AG04449 (cell line): ENCODE measurements around the gene SLC36A2.

Source experiments
- CTCF ChIA-PET: fragments of 350-600 bp; formaldehyde crosslinking; extraction: SDS; loops from one replicate; lab custom pipeline; 2021; ENCODE audit warnings: antibody characterized with exemption; lab: Yijun Ruan, JAX
- POLR2A ChIA-PET: fragments of 400-600, 350-600 bp; formaldehyde crosslinking; extraction: SDS; loops from one replicate; lab custom pipeline; 2020; ENCODE audit warnings: antibody characterized with exemption, inconsistent platforms; lab: Yijun Ruan, JAX
- DNase-seq: peaks from one replicate; pipeline ENCODE4 v3.0.0-alpha.2; 2010; ENCODE audit warnings: low read depth, low spot score
- H3K4me3 ChIP-seq: 2 replicates; pipeline ENCODE4 v1.5.1; 2011; ENCODE audit warnings: low read depth, mild to moderate bottlenecking, control low read depth, low read length
- TF ChIP-seq, protein P1 (sequence below): IDR thresholded peaks from one replicate; pipeline ENCODE4 v1.5.1; 2011; ENCODE audit warnings: mild to moderate bottlenecking, moderate library complexity, low read length, control low read depth, inconsistent platforms; ENCODE audit not compliant: insufficient read depth; ENCODE audit errors: missing control alignments

SLC36A2 gene

DNA sequence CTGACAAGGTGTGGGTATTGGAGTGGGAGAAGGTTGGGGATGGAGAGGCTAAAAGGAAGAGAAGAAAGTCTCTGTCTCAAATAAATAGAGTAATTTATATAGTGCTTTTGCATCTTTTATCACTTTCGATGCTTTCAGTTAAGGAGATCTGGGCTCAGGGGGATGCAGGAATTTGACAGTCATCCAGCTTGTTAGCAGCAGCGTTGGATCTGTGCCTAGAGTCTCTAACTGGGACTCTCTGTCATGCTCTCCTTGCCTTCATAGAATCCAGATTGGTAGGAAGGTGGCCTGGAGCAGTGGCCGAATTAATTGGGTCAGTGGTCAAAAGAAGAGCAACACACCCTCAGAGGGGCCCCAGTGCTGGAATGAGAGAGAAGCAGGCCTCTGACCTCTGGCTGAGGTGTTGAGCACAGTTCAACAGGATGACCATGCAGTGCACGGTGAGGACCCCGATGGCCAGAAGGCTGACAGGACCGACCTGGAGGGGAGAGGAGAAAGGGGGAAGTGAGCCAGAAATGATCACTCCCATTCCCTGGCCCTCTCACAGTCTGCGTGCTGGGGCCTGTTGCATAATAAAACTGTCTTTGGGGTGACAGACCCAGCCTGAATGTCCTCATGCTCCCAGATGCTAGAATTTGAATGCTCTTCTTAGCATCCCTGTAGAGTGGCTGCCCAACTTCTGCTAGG lies 51.4 kb downstream of the SLC36A2 start:
- TF ChIP-seq, protein P1, sequence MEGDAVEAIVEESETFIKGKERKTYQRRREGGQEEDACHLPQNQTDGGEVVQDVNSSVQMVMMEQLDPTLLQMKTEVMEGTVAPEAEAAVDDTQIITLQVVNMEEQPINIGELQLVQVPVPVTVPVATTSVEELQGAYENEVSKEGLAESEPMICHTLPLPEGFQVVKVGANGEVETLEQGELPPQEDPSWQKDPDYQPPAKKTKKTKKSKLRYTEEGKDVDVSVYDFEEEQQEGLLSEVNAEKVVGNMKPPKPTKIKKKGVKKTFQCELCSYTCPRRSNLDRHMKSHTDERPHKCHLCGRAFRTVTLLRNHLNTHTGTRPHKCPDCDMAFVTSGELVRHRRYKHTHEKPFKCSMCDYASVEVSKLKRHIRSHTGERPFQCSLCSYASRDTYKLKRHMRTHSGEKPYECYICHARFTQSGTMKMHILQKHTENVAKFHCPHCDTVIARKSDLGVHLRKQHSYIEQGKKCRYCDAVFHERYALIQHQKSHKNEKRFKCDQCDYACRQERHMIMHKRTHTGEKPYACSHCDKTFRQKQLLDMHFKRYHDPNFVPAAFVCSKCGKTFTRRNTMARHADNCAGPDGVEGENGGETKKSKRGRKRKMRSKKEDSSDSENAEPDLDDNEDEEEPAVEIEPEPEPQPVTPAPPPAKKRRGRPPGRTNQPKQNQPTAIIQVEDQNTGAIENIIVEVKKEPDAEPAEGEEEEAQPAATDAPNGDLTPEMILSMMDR: no peak
- no peak overlapping the region for H3K4me3 ChIP-seq
- ChIA-PET POLR2A (no interaction called here), CTCF (interaction anchor here (1.1 kb wide), 1 partner anchor 20 kb away, joined by 3 read pairs; no protein-coding TSS in a partner anchor)
- no peak for DNase-seq

GRCh38 chr5:151295138-151295537 lies 52.2 kb downstream of the SLC36A2 start:
- TF ChIP-seq, protein P1: no peak
- CTCF ChIA-PET: interaction anchor here (1.1 kb wide), 1 partner anchor 21 kb away, joined by 3 read pairs; no protein-coding TSS in a partner anchor
- DNase-seq: no peak
- POLR2A ChIA-PET: no interaction called here
- no peak overlapping the region for H3K4me3 ChIP-seq

DNA sequence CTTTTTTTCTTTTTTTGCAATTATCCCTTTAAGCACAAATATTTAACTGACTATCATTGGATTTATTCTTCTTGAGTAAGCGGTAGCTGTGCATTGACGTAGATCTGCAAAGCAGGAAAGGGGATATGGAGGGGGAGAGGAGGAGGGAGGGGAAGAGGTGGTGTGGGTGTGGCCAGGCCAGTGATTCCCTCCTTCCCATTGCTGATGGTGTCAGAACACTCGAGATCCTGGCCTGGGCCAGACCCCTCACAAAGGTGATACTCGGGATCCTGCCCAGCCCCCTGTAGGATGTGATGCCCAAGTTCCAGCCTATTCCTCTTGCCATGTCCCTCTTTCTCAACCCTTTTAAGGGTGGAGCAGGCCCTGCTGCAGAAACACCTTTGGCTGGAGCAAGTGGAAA lies 53.7 kb downstream of the SLC36A2 start:
- TF ChIP-seq, protein P1: no peak
- POLR2A ChIA-PET: no interaction called here
- DNase-seq: no peak
- CTCF ChIA-PET: no interaction called here
- no peak overlapping the region for H3K4me3 ChIP-seq

GRCh38 chr5:151288180-151288579 lies 59.2 kb downstream of the SLC36A2 start:
- no peak for DNase-seq
- POLR2A ChIA-PET: no interaction called here
- CTCF ChIA-PET: no interaction called here
- TF ChIP-seq, protein P1: no peak
- no peak overlapping the region for H3K4me3 ChIP-seq

DNA sequence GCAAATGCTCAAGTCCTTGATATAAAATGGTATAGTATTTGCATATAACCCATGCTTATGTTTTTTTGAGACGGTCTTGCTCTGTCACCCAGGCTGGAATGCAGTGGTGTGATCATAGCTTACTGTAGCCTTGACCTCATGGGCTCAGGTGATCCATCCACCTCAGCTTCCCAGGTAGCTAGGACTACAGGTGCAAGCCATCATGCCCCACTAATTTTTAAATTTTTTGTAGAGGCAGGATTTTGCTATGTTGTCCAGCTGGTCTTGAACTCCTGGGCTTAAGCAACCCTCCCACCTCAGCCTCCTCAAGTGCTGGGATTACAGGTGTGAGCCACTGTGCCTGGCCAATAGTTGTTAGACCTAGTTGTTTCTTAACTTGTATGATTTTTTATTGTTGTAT lies 61.1 kb downstream of the SLC36A2 start:
- POLR2A ChIA-PET: no interaction called here
- H3K4me3 ChIP-seq: no peak overlapping the region
- CTCF ChIA-PET: no interaction called here
- no peak for DNase-seq
- TF ChIP-seq, protein P1: no peak

GRCh38 chr5:151285683-151286082 lies 61.7 kb downstream of the SLC36A2 start:
- H3K4me3 ChIP-seq: no peak overlapping the region
- ChIA-PET POLR2A (no interaction called here), CTCF (no interaction called here)
- no peak for DNase-seq
- TF ChIP-seq, protein P1: no peak
